H1 (cell line): ENCODE data around the gene ELP1. TPM values are rescaled to one million over a fixed set of nuclear protein-coding genes. Genes with fewer than 3 reads are reported as not detected.

ENCODE experiments used
- ASH2L ChIP-seq: fragments of 200-600, 300-600 bp; sonication (generic); IDR thresholded peaks from one replicate; pipeline ENCODE4 v1.7.1; 2017; ENCODE audit warnings: low read length
- BCL11A ChIP-seq, 2 experiments: IDR thresholded peaks; one replicate each; pipeline ENCODE4 v1.6.1; 2011; ENCODE audit warnings: low read depth in 2 of 2, low read length in 2 of 2, mild to moderate bottlenecking in 2 of 2
- CEBPB ChIP-seq: IDR thresholded peaks from 2 replicates; pipeline ENCODE4 v1.6.1; 2012; ENCODE audit warnings: low read depth, low read length
- CHD1 ChIP-seq: IDR thresholded peaks from 2 replicates; pipeline ENCODE4 v1.6.1; 2012; ENCODE audit warnings: low read depth, low read length, improper control_type of control experiment
- CREB1 ChIP-seq: IDR thresholded peaks from 2 replicates; pipeline ENCODE4 v1.6.1; 2012; ENCODE audit warnings: inconsistent platforms
- EGR1 ChIP-seq: IDR thresholded peaks from 2 replicates; pipeline ENCODE4 v1.6.1; 2011; ENCODE audit warnings: low read depth, low read length, borderline replicate concordance
- GTF2F1 ChIP-seq: IDR thresholded peaks from 2 replicates; pipeline ENCODE4 v1.6.1; 2012; ENCODE audit warnings: low read depth, low read length, improper control_type of control experiment, borderline replicate concordance
- HDAC2 ChIP-seq, 2 experiments: fragments of 300-600 bp in 1 of 2; sonication (generic) in 1 of 2; IDR thresholded peaks; 2 replicates each; pipeline ENCODE4 v1.6.1; 2011 to 2012; ENCODE audit warnings: low read depth in 2 of 2, low read length in 2 of 2, mild to moderate bottlenecking in 2 of 2, moderate library complexity in 2 of 2, borderline replicate concordance in 1 of 2, inconsistent platforms in 1 of 2
- KDM5A ChIP-seq: fragments of 200-600 bp; IDR thresholded peaks from 2 replicates; pipeline ENCODE4 v1.7.1; 2012; ENCODE audit warnings: mild to moderate bottlenecking, low read length, inconsistent platforms, mixed read lengths
- MAFK ChIP-seq: IDR thresholded peaks from 2 replicates; pipeline ENCODE4 v1.6.1; 2012; ENCODE audit warnings: low read depth, mild to moderate bottlenecking, improper control_type of control experiment, low read length
- MAX ChIP-seq: IDR thresholded peaks from 2 replicates; pipeline ENCODE4 v1.6.1; 2012; ENCODE audit warnings: inconsistent platforms
- PHF8 ChIP-seq: fragments of 200-600 bp; sonication (generic); conservative IDR thresholded peaks from 2 replicates; pipeline ENCODE4 v1.7.1; 2012; ENCODE audit warnings: low read depth, mild to moderate bottlenecking, inconsistent platforms, low read length, moderate library complexity
- POLR2A ChIP-seq, 2 experiments: IDR thresholded peaks; 1 replicate in 1 of 2; 2 replicates in 1 of 2; pipeline ENCODE4 v1.6.1; 2011; ENCODE audit warnings: low read depth in 2 of 2, low read length in 2 of 2, mild to moderate bottlenecking in 2 of 2; ENCODE audit errors: control extremely low read depth in 1 of 2
- POU5F1 ChIP-seq: IDR thresholded peaks from 2 replicates; pipeline ENCODE4 v1.6.1; 2011; ENCODE audit warnings: low read depth, mild to moderate bottlenecking, low read length, moderate library complexity
- SAP30 ChIP-seq: fragments of 300-600 bp; sonication (generic); IDR thresholded peaks from 2 replicates; pipeline ENCODE4 v1.7.1; 2012; ENCODE audit warnings: low read length, moderate library complexity, mild to moderate bottlenecking, inconsistent platforms; ENCODE audit not compliant: insufficient read depth, insufficient replicate concordance
- SIN3A ChIP-seq, 2 experiments: IDR thresholded peaks in 1 of 2; conservative IDR thresholded peaks in 1 of 2; 2 replicates each; pipeline ENCODE4 v1.6.1; 2011 to 2012; ENCODE audit warnings: low read length in 2 of 2, improper control_type of control experiment in 1 of 2, low read depth in 1 of 2, mild to moderate bottlenecking in 1 of 2
- SIX5 ChIP-seq: IDR thresholded peaks from 2 replicates; pipeline ENCODE4 v1.6.1; 2011; ENCODE audit warnings: mild to moderate bottlenecking, low read depth, low read length
- SP1 ChIP-seq: IDR thresholded peaks from 2 replicates; pipeline ENCODE4 v1.6.1; 2011; ENCODE audit warnings: low read depth, low read length
- SRF ChIP-seq: IDR thresholded peaks from 2 replicates; pipeline ENCODE4 v1.6.1; 2011; ENCODE audit warnings: mild to moderate bottlenecking, low read depth, low read length, moderate library complexity
- TBP ChIP-seq: IDR thresholded peaks from 2 replicates; pipeline ENCODE4 v1.6.1; 2011; ENCODE audit warnings: low read depth, low read length, improper control_type of control experiment
- TCF12 ChIP-seq: IDR thresholded peaks from 2 replicates; pipeline ENCODE4 v1.6.1; 2011; ENCODE audit warnings: low read depth, mild to moderate bottlenecking, low read length
- TEAD4 ChIP-seq: IDR thresholded peaks from 2 replicates; pipeline ENCODE4 v1.6.1; 2012; ENCODE audit warnings: low read depth, low read length, inconsistent platforms, mixed read lengths
- ZNF274 ChIP-seq: IDR thresholded peaks from 2 replicates; pipeline ENCODE4 v1.7.0; 2012; ENCODE audit warnings: low read length, borderline replicate concordance; ENCODE audit errors: extremely low read depth
- polyA plus RNA-seq, 7 experiments: library from polyadenylated mRNA; depleted of rRNA in 3 of 7; stranded (reverse) in 5 of 7; unstranded in 2 of 7; fragments of >200 nt in 5 of 7; fragments of 200-250 nt in 2 of 7; gene quantifications; 1 replicate in 5 of 7; 2 replicates in 1 of 7; 4 replicates in 1 of 7; pipeline versions ENCODE4 v1.2.1 to v1.2.3, GENCODE V29; 2011 to 2013; ENCODE audit warnings: missing spikeins in 2 of 7, mixed read lengths in 2 of 7
- total RNA-seq: library from RNA; stranded (reverse); fragmentation: NEBNext Ultra II Directional; extraction: Animal tissue kit (Norgen Biotek cat#: 25700); gene quantifications from 2 replicates; pipeline ENCODE4 v1.2.1, GENCODE V29; 2021
- TF ChIP-seq, protein P1 (sequence below), 3 experiments: IDR thresholded peaks; 1 replicate in 2 of 3; 2 replicates in 1 of 3; pipeline versions ENCODE4 v1.5.1 to v1.6.1; 2011; ENCODE audit warnings: low read length in 3 of 3, mild to moderate bottlenecking in 3 of 3, inconsistent platforms in 2 of 3, low read depth in 1 of 3, moderate library complexity in 1 of 3; ENCODE audit not compliant: insufficient read depth in 1 of 3; ENCODE audit errors: control extremely low read depth in 1 of 3

The ELP1 gene
- total and polyA plus RNA-seq, 2 of the 8 experiments (the other 6 are each of a cell fraction or from before 2014, with no cell fraction given) = 13.9 to 31.3 TPM

DNA sequence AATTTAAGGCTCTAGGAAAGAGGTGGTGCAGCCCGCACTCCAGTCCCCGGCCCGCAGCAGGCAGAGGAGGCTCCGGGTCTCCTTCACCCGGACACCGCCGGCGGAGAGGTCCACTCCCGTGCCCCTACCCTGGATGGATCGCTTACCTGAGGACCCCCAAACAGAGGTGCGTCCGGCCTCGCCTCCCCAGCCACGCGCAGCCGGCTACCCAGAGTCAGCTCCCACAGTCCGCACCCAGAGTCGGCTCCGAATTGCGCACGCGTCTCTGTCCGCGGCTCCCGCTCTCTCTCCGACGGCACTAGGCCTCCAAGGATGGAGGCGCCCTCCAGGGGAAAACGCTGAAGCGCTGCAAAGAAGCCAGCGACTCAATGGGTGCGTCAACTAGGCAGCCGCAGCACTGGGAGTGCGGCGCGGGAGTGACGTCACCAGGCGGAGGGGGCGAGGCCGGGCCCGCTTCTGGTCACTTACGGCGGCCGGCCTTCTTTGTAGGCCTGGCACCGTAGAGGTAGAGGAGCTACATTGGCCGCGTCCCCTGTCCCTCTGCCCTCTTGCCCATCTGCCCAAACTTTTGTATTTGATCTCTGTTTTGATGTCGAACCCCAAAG is at the start of gene ELP1 (continued):
- TF ChIP-seq SIN3A (conservative IDR thresholded peaks at IDR 0.05 in 1 of 2, IDR thresholded peaks at IDR 0.05 in 1 of 2; ENCODE audit: low read depth in 1 of 2, low read length in 2 of 2) (0 out of 4 replicates have a peak, but pooled peaks of 1 of the 2 experiments have one; percentile 78), MAFK (no peak), PHF8 (peak; percentile 93), SAP30 (no peak), CHD1 (no peak), POU5F1 (no peak), CREB1 (peak; percentile 98), TEAD4 (no peak), EGR1 (no peak), ZNF274 (no peak), ASH2L (peak; percentile 81), SP1 (no peak), GTF2F1 (no peak), SRF (peak; percentile 68), TBP (peak; percentile 77), HDAC2 (IDR thresholded peaks at IDR 0.05; ENCODE audit: borderline replicate concordance in 1 of 2, low read depth in 2 of 2, low read length in 2 of 2) (no peak; a peak in 1 of 4 replicates), MAX (peak; percentile 56; the same call in 1 of the 2 replicates), POLR2A (IDR thresholded peaks at IDR 0.05; ENCODE audit: control extremely low read depth in 1 of 2, low read depth in 2 of 2, low read length in 2 of 2) (peak; percentile 75 to 92), SIX5 (no peak), CEBPB (no peak), KDM5A (peak; percentile 65), BCL11A (IDR thresholded peaks at IDR 0.05; ENCODE audit: low read depth in 2 of 2, low read length in 2 of 2) (no peak), TCF12 (no peak)
- TF ChIP-seq, protein P1, sequence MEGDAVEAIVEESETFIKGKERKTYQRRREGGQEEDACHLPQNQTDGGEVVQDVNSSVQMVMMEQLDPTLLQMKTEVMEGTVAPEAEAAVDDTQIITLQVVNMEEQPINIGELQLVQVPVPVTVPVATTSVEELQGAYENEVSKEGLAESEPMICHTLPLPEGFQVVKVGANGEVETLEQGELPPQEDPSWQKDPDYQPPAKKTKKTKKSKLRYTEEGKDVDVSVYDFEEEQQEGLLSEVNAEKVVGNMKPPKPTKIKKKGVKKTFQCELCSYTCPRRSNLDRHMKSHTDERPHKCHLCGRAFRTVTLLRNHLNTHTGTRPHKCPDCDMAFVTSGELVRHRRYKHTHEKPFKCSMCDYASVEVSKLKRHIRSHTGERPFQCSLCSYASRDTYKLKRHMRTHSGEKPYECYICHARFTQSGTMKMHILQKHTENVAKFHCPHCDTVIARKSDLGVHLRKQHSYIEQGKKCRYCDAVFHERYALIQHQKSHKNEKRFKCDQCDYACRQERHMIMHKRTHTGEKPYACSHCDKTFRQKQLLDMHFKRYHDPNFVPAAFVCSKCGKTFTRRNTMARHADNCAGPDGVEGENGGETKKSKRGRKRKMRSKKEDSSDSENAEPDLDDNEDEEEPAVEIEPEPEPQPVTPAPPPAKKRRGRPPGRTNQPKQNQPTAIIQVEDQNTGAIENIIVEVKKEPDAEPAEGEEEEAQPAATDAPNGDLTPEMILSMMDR (IDR thresholded peaks at IDR 0.05; ENCODE audit: control extremely low read depth in 1 of 3, insufficient read depth in 1 of 3, low read depth in 1 of 3, low read length in 3 of 3) = peak in 2 of 3 experiments; percentile 16 to 36; a peak in 2 of 4 replicates
